OCI-LY7 (cell line): ENCODE results near the gene HDAC9.

Source experiments
- CTCF ChIP-seq: fragments of 200-600 bp; sonication (generic); conservative IDR thresholded peaks from 2 replicates; pipeline ENCODE4 v1.5.1; 2014; ENCODE audit warnings: mild to moderate bottlenecking, antibody characterized with exemption, low read length, moderate library complexity, mixed read lengths
- EZH2phosphoT487 ChIP-seq: fragments of 200-600 bp; sonication (generic); IDR thresholded peaks from 2 replicates; pipeline ENCODE4 v1.6.1; 2018; ENCODE audit warnings: low read depth, borderline replicate concordance, mild to moderate bottlenecking, mixed run types, antibody characterized with exemption, low read length, moderate library complexity, mixed read lengths

GRCh38 chr7:18538554-18539250 is 43.2 kb downstream of the HDAC9 start:
- TF ChIP-seq CTCF: no peak
- TF ChIP-seq EZH2phosphoT487: no peak
